Endometrium (tissue), 2 donors: Measurements from ENCODE around the gene SLC2A2.

Source experiments
- FAIRE-seq: peaks from 2 replicates; lab custom pipeline; 2012; peaks lifted over from hg19 to GRCh38; lab: Jason Lieb, UNC
- donor health status: control.
- donor health status: control.

Gene SLC2A2

DNA sequence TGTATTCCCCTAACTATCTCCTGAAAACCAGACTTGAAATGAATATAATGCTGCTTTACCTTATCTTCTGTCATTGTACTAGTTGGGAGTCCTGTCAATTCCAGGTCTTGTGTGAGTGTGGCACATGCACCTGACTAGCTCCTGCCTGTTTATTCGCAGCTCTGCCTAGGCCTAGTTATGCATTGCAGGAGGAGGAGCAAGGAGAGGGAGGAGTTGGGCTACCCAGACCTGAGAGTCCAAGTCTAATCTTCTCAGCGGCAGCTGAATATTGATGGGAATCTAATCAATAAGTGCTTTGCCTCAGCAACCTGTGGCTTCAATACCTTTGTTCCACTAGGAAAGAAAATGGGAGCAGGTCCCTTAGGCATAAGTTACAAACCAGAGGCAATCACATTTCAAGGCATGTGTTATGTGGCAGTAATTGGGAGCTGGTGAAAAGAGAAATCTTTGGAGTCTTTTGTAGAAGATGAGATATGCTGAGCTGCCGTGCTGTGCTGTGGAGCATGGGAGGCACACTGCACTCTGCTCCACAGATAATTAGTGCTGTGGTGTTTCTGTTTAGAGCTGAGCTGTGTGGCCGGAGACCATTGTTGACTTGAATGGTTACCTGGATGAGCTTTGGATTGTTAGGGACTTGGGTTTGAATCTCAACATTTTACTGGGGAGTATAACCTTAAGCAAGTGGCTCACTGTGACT is at the start of gene SLC2A2:
Gene SLC2A2, minus strand, starts transcription at position 124 of the 697 bp plus-strand sequence. Its CDS starts 50 bp downstream, at position 74.
- FAIRE-seq: no peak

- no peak for FAIRE-seq
These were observed 45.9 kb upstream of the SLC2A2 start for GRCh38 chr3:171072432-171072831.

GRCh38 chr3:171068658-171069057 is 42.1 kb upstream of the SLC2A2 start:
- FAIRE-seq: peak; percentile 23

GRCh38 chr3:171066206-171066605 is 39.7 kb upstream of the SLC2A2 start:
- FAIRE-seq: no peak

GRCh38 chr3:171065732-171066131 is 39.2 kb upstream of the SLC2A2 start:
- FAIRE-seq: no peak

GRCh38 chr3:171064461-171064860 is 37.9 kb upstream of the SLC2A2 start:
- no peak for FAIRE-seq

GRCh38 chr3:171061749-171062148 is 35.2 kb upstream of the SLC2A2 start:
- FAIRE-seq: no peak

DNA sequence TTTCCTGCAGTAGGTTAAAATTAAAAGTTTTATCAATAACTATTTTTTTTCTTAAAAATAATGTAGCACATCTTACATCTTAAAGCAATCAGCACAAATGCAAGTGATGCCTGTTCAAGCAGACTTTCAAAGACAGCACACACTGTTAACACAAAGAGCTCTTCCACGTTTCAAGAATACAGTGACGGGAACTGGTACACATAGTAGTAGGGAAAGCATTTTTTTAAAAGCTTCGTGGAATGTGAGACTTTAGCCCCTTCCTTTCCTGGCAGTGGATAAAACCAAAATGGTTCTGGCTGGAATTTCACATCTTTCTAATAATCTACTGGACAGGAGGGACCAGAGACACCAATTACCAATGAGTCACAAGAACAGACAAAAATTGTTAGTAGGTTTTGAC is 33.5 kb upstream of the SLC2A2 start:
- FAIRE-seq: no peak

- no peak for FAIRE-seq
These were observed 32.5 kb upstream of the SLC2A2 start for GRCh38 chr3:171058873-171059603.

DNA sequence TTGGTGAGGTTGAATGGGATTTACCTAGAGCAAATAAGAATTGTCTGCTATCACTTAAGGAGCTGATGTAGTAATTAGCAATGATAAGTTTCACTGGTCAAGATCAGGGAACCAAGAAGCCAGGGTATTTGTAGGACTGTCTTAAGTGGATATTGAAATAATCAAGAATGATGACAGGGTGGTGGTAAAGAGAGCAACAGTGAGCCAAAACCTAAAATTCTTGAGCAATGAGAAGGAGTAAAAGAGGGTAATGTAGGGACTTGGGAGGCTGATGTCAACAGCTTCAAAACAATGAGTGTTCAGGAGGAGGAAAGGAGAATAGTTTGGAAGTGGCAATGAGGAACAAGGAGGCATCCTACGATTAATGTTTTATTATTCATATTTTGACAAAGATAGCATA is 31.5 kb upstream of the SLC2A2 start:
- FAIRE-seq: no peak

DNA sequence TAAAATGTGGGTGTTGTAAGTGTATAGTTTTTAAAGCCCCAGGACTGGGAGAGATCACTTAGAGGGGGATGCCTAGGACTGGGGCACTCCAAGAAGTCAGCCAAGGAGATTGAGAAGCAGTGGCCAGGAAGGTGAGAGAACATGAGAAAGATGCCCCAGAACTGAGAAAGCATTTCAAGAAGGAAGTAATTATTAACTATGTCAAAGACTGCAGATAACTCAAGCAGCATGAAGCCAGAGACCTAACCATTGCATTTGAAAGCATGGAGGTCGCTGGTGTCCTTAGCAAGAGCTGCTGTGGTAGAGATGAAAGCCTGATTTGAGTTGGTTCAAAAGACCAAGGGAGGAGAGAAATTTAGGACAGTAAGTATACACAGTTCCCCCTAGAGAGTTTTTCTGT is 30.6 kb upstream of the SLC2A2 start:
- FAIRE-seq: no peak

GRCh38 chr3:171056528-171056927 is 30.0 kb upstream of the SLC2A2 start:
- FAIRE-seq: no peak

DNA sequence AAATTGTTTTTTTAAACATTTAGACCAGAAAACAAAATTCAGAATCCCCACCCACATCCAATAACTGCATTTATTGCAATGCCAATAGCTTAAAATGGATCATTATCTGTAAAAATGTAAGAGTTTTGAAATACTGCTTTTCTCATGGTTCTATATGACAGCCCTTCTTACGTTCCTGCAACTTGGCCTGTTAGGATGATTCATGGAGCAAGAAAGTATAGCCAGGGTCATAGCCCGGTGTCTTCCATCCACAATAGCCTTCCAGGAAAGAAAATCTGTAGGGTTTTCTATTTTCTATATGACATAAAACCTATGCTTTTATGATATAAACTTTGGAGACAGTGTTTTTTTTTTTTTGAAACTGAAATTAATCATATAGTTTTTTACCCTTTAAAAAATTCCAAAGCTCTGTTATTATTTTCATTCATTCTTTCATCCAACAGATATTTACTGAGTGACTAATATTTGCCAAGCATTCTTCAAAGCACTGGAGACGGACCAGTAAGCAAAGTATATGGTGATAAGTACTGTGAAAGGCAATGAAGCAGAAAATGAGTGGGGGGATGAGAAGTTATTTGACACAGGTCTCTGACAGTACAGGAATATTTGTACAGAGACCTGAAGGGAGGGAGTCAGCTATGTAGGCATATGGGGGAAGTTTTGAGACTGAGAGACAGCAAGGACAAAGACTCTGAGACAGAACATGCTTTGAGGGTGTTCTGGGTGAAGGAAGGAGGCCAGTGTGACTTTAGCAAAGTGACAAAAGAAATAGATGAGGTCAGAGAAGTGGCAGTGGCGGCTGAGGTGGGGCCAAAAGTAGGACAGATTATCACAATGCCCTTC is 29.0 kb upstream of the SLC2A2 start:
- FAIRE-seq: no peak

GRCh38 chr3:171054921-171055320 is 28.4 kb upstream of the SLC2A2 start:
- no peak for FAIRE-seq

GRCh38 chr3:171054231-171054630 is 27.7 kb upstream of the SLC2A2 start:
- no peak for FAIRE-seq

DNA sequence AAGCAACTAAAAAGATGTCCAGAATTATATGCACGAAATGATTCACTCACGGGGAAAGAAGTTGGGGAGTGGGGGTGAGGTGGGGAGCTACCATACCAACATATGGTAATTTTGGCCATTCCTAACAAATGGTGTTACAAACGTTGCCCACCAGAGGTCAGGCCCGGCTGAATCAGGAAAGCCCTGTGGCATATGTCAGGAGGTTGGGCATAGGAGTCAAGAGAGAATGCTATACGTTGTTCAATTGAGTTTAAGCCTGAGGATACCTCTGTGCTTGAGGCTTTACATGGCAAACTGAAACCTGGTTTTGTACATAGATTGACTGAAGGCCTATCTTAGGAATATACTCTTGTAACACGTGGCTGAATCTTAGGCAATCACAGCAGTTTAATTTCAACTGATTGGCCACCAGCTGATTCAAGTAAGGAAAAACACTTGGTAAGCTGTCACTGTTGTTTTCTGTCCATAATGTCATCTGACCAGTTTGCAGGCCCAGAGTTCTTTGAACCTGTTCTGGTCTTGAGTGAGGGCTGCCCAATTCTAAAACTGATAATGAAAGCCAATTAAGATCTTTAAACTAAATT is 23.4 kb upstream of the SLC2A2 start:
- FAIRE-seq: no peak

DNA sequence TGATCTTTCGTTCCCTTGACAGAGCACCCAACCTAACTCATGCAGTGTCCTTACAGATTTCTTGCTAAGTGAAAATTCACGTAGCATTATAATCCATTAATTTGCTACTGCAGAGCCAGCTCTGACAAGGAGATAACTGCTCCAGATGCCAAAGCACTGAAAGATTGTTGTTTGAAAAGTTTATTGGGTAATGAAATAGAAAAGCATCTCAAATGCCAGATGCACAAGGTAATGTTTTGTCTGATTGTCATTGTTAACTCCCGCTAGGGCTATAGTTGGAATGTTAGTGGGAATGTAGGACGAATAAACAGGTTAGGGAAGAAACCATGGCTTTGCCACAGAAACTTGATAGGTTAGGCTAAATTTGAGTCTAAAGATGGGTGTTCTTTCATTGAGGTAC is 20.2 kb upstream of the SLC2A2 start:
- FAIRE-seq: no peak

DNA sequence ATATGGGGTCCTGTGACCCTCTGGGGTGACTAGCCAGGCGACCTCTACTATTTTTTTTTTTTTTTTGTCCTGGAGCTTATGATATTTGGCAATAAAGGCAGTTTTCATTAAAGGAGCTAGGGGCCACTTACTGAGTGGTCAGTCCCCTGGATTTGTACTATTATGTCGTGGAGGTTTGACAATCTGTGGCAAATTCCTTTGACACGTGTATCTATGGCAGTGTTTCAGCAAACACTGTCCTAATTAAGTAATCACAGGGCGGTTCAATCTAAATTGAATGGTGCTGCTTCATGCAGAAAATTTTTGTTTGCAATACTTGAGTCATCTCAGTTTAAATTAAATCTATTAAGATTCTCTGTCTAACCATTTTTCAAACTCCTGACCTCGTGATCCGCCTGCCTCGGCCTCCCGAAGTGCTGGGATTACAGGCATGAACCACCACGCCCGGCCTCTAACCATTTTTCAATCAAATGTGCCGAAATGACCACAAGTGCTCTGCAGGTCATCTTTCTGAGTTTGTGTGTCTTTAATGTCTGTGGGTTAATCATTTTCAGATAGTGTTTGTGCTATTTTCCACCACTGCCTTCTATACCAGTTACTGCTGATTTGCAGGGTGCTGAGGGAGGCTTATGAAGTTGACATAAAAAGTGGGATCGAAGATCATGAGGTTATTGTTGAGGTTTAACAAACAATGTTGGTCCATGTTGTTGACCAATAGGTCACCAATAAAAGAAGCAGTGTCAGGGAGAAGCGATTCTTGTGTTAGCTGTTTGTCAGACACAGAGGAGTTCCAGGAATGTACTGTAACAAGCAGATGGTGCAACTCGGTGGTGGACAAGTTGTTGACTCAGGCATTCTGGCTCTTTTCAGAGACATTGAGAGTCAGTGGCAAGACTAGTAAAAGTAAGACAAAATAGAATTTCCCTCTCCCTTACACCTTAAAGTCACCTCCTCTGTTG is 18.6 kb upstream of the SLC2A2 start:
- peak; percentile 35 for FAIRE-seq

- FAIRE-seq: no peak
These were observed 17.9 kb upstream of the SLC2A2 start for GRCh38 chr3:171044384-171044783.

GRCh38 chr3:171039674-171040073 is 13.2 kb upstream of the SLC2A2 start:
- no peak for FAIRE-seq

DNA sequence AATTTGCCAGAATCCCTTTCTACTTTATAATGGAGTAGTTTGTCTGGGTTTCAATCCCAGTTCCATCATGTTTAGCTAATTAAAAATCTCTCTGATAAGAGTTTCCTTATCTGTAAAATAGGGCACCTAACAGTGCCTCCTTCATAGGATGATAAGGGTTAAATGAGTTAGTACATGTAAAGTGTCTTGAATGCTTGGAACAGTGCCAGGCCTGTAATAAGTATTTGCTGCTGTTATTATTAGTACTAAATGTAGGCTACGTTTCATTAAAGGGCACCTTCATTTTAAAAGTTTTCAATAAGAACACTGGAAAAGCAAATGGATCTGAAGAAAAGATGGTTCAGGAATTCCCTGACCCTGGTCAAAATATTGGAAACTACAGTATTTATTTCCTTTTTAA is 11.8 kb upstream of the SLC2A2 start:
- no peak for FAIRE-seq
